GM04503 (cell line): ENCODE measurements around the gene ZBTB7B.

Experiments used
- DNase-seq: peaks from one replicate; pipeline ENCODE4 v3.0.0-alpha.2; 2012; ENCODE audit warnings: low read depth

The ZBTB7B gene

GRCh38 chr1:155003766-155004351 is 1.3 kb downstream of the ZBTB7B start:
- no peak for DNase-seq

GRCh38 chr1:155004352-155005075 is 1.9 kb downstream of the ZBTB7B start:
- DNase-seq, result no peak

- DNase-seq, result no peak
These were observed 2.7 kb downstream of the ZBTB7B start for GRCh38 chr1:155005076-155006011.

GRCh38 chr1:155006601-155007101 is 4.0 kb downstream of the ZBTB7B start:
- no peak for DNase-seq

- no peak for DNase-seq
These were observed 4.7 kb downstream of the ZBTB7B start for GRCh38 chr1:155007251-155007828.

- no peak for DNase-seq
These were observed 5.7 kb downstream of the ZBTB7B start for GRCh38 chr1:155008015-155008941.

GRCh38 chr1:155009221-155009711 is 6.7 kb downstream of the ZBTB7B start:
- no peak for DNase-seq

- no peak for DNase-seq
These were observed 7.1 kb downstream of the ZBTB7B start for GRCh38 chr1:155009742-155010141.

- no peak for DNase-seq
These were observed 7.8 kb downstream of the ZBTB7B start for GRCh38 chr1:155010211-155010918.

GRCh38 chr1:155011004-155011416 is 8.4 kb downstream of the ZBTB7B start:
- DNase-seq, result no peak

GRCh38 chr1:155011437-155012025 is 8.9 kb downstream of the ZBTB7B start:
- DNase-seq, result no peak

GRCh38 chr1:155012026-155012546 is 9.5 kb downstream of the ZBTB7B start:
- DNase-seq, result no peak

- no peak for DNase-seq
These were observed 10.4 kb downstream of the ZBTB7B start for GRCh38 chr1:155012776-155013602.

- DNase-seq, result no peak
These were observed 11.0 kb downstream of the ZBTB7B start for GRCh38 chr1:155013632-155014031.

GRCh38 chr1:155014709-155015508 is 12.3 kb downstream of the ZBTB7B start:
- no peak for DNase-seq

GRCh38 chr1:155015527-155016230 is 13.1 kb downstream of the ZBTB7B start:
- no peak for DNase-seq

GRCh38 chr1:155016231-155016831 is 13.7 kb downstream of the ZBTB7B start:
- no peak for DNase-seq
